HL-60 (cell line): ENCODE measurements around the gene OR9Q2.

Source experiments
- DNase-seq, 2 experiments: peaks; one replicate each; pipeline ENCODE4 v3.0.0-alpha.2; 2010 to 2020; ENCODE audit warnings: low read depth in 1 of 2, low spot score in 1 of 2
- H3K27ac ChIP-seq: fragments of 250-450 bp; sonication (Bioruptor Pico); replicated peaks from 2 replicates; pipeline ENCODE4 v1.5.1; 2020; ENCODE audit warnings: mild to moderate bottlenecking, moderate library complexity
- H3K27me3 ChIP-seq: fragments of 250-450 bp; sonication (Bioruptor Pico); 2 replicates; pipeline ENCODE4 v1.5.1; 2021; ENCODE audit warnings: mild to moderate bottlenecking, moderate library complexity; ENCODE audit not compliant: insufficient read depth, poor library complexity, severe bottlenecking
- H3K4me3 ChIP-seq: replicated peaks from 2 replicates; pipeline ENCODE4 v1.5.1; 2011; ENCODE audit warnings: mild to moderate bottlenecking, control low read depth, low read length; ENCODE audit not compliant: insufficient read depth
- CTCF ChIP-seq: IDR thresholded peaks from one replicate; pipeline ENCODE4 v1.5.1; 2011; ENCODE audit warnings: low read length, control low read depth, inconsistent platforms; ENCODE audit not compliant: insufficient read depth
- GABPA ChIP-seq: IDR thresholded peaks from 2 replicates; pipeline ENCODE4 v1.6.1; 2012; ENCODE audit warnings: low read depth
- POLR2AphosphoS5 ChIP-seq: IDR thresholded peaks from 2 replicates; pipeline ENCODE4 v1.6.1; 2012; ENCODE audit warnings: low read depth
- REST ChIP-seq: IDR thresholded peaks from 2 replicates; pipeline ENCODE4 v1.6.1; 2012; ENCODE audit warnings: low read depth; ENCODE audit not compliant: insufficient replicate concordance
- SPI1 ChIP-seq: IDR thresholded peaks from 2 replicates; pipeline ENCODE4 v1.6.1; 2012; ENCODE audit warnings: low read depth, mild to moderate bottlenecking, borderline replicate concordance
- long read RNA-seq: library from polyadenylated mRNA; unstranded; transcript quantifications from one replicate; pipeline ENCODE4 v2.0.0, GENCODE V29; 2020

Gene OR9Q2
- long read RNA-seq = 0 reads

GRCh38 chr11:58188770-58189169, at the start of gene OR9Q2:
Gene OR9Q2, plus strand, starts transcription at chr11:58189070. Its CDS starts 1,421 bp downstream, at chr11:58190491.
- no peak within 1 kb of the TSS for H3K4me3 ChIP-seq
- H3K27me3 ChIP-seq = no peaks in the 10 kb centered on the region
- no peak for DNase-seq
- TF ChIP-seq SPI1 = no peak
- TF ChIP-seq CTCF = no peak
- no peak for TF ChIP-seq GABPA
- TF ChIP-seq POLR2AphosphoS5 = no peak
- no peak for TF ChIP-seq REST
- no peak within 1 kb of the TSS for H3K27ac ChIP-seq

DNA sequence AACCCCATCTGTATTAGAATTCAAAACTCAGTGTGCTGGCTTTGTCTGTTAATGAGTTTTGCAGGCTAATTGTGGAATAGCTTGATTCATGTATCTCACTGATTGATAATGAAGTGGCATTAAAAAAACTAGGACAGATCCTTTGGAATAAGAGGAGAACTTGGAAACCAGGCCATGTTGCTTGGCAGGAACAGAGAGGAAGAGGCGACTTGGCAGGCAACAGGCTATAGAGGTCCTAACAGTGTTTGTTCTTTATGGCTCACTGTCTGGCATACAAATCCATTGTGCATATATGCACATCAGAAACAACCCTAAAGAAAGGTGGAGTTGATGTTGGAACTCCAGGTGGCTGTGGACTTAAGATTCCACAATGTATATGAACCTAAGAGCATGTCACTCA, 46.1 kb upstream of the OR9Q2 start:
- TF ChIP-seq SPI1 = no peak
- no peak for TF ChIP-seq REST
- H3K27me3 ChIP-seq = no peaks in the 10 kb centered on the region
- H3K27ac ChIP-seq = no peak overlapping the region
- H3K4me3 ChIP-seq = no peak overlapping the region
- DNase-seq = no peak

GRCh38 chr11:58152781-58153180, 36.1 kb upstream of the OR9Q2 start:
- Histone ChIP-seq H3K27me3 (no peaks in the 10 kb centered on the region), H3K27ac (no peak overlapping the region), H3K4me3 (no peak overlapping the region)
- no peak for DNase-seq
- TF ChIP-seq SPI1 = no peak
- TF ChIP-seq REST = no peak
- TF ChIP-seq POLR2AphosphoS5 = no peak
- no peak for TF ChIP-seq CTCF
- no peak for TF ChIP-seq GABPA

DNA sequence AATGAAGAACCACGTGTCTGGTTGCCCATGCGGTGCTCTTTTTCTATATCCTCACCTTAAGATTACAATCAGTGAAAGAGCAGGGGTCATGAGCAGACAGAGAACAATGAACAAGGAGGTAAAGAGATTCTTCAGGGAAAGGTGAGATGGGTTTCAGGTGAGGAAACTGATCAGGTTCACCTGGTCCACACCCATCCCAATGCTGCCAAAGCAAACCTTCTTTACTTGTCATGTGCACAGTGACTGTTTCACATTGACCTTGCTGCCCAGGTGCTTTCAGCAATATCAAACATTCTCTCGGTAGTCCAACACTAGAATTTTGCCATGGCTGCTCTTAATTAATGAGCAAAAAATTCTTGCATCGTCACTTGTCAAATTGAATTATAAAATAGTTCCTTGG, 24.5 kb upstream of the OR9Q2 start:
- DNase-seq = no peak
- TF ChIP-seq CTCF (no peak), SPI1 (no peak), GABPA (no peak), REST (no peak), POLR2AphosphoS5 (no peak)

More for the DNA sequence above, 24.5 kb upstream of the OR9Q2 start:
- H3K4me3 ChIP-seq = no peak overlapping the region
- H3K27me3 ChIP-seq = no peaks in the 10 kb centered on the region
- H3K27ac ChIP-seq = no peak overlapping the region
